Kidney (tissue), 14 donors: ENCODE data around the gene TCAF2. TPM values are rescaled to one million over a fixed set of nuclear protein-coding genes. Genes with fewer than 3 reads are reported as not detected.
"Not testable (repeated sequence)": the region's sequence is repeated elsewhere in the genome, so short reads cannot be mapped to it uniquely, and the experiment has no call there.

ENCODE experiments used
- DNase-seq, 5 donors: peaks; one replicate each; pipeline ENCODE4 v3.0.0-alpha.2; 2013 to 2020
- FAIRE-seq: peaks from 2 replicates; lab custom pipeline; 2012; peaks lifted over from hg19 to GRCh38; lab: Jason Lieb, UNC
- H3K27ac ChIP-seq, 2 donors: one replicate each; pipeline ENCODE4 v1.7.0; 2013; ENCODE audit warnings: low read depth in 2 of 2, low read length in 2 of 2, inconsistent platforms in 1 of 2
- H3K27me3 ChIP-seq: one replicate; pipeline ENCODE4 v1.7.1; 2013; ENCODE audit warnings: low read length, inconsistent platforms; ENCODE audit not compliant: control insufficient read depth, insufficient read depth
- H3K36me3 ChIP-seq, 3 donors: one replicate each; pipeline versions ENCODE4 v1.7.0 to v1.7.1; 2013; ENCODE audit warnings: low read length in 3 of 3, control low read depth in 1 of 3, inconsistent platforms in 1 of 3; ENCODE audit not compliant: insufficient read depth in 3 of 3, control insufficient read depth in 2 of 3
- H3K4me1 ChIP-seq, 3 donors: one replicate each; pipeline versions ENCODE4 v1.7.0 to v1.7.1; 2013; ENCODE audit warnings: low read length in 3 of 3, inconsistent platforms in 1 of 3, low read depth in 1 of 3; ENCODE audit not compliant: control insufficient read depth in 2 of 3, insufficient read depth in 2 of 3
- H3K4me3 ChIP-seq, 3 donors: one replicate each; pipeline versions ENCODE4 v1.7.0 to v1.8.1; 2013; ENCODE audit warnings: low read length in 3 of 3, control low read depth in 1 of 3, inconsistent platforms in 1 of 3
- H3K9ac ChIP-seq, 3 donors: one replicate each; pipeline versions ENCODE4 v1.7.0 to v1.7.1; 2013; ENCODE audit warnings: low read length in 3 of 3, control low read depth in 1 of 3, inconsistent platforms in 1 of 3
- H3K9me3 ChIP-seq, 3 donors: one replicate each; pipeline versions ENCODE4 v1.7.0 to v1.7.1; 2013; ENCODE audit warnings: low read length in 3 of 3, control low read depth in 1 of 3, inconsistent platforms in 1 of 3; ENCODE audit not compliant: control insufficient read depth in 2 of 3, insufficient read depth in 1 of 3
- intact Hi-C: fragments of 100-400 bp; cut with DNase I; formaldehyde crosslinking; loops from one replicate; pipeline ENCODE4 v1.11.1; 2022
- polyA plus RNA-seq: library from polyadenylated mRNA; stranded (reverse); fragments of 350-450 nt; fragmentation: Illumina TruSeq; extraction: RNeasy Lipid Tissue Mini Kit (QIAGEN cat#74804); gene quantifications from one replicate; pipeline ENCODE4 v1.2.3, GENCODE V29; 2014; ENCODE audit warnings: low read depth, low replicate concordance; ENCODE audit not compliant: insufficient read depth
- total RNA-seq: library from RNA; stranded (reverse); fragmentation: NEBNext Ultra II Directional; extraction: Animal tissue kit (Norgen Biotek cat#: 25700); gene quantifications from one replicate; pipeline ENCODE4 v1.2.1, GENCODE V29; 2021
- TF ChIP-seq, protein P1 (sequence below): IDR thresholded peaks from 3 replicates; pipeline ENCODE4 v1.5.1; 2012; ENCODE audit warnings: mild to moderate bottlenecking, moderate library complexity, borderline replicate concordance; ENCODE audit not compliant: insufficient read depth; ENCODE audit errors: extremely low read depth
- donor health status: control.
- donor health status: control.
- donor health status: control.
- donor health status: control.
- donor health status: control.
- donor health status: DM: yes; HTN: yes; CAD: no.
- donor health status: Normal renal cell carcinoma (clear cell type).

Gene TCAF2
- total and polyA plus RNA-seq, 2 donors from 2014 or later: 1.3 to 4.2 TPM

DNA sequence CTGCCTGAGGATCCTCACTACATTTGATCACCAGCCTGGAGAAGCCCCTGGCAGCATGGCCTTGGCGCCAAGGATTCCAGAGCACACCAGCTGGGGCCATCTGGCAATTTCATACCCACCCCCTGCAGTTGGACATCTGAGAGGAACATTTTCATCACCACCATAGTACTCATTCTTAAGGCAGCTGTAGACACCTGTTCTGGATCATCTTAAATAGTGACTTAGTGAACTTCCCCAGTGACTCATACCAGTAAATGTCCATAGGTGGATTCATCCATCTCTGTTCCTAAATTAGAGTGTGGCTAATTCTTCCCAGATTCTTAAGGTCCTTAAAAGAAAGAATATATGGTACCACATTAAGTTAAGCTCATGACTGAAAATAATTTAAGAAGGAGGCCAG, 3.6 kb upstream of the TCAF2 start:
- H3K27ac ChIP-seq, H3K4me1 ChIP-seq, H3K9ac ChIP-seq, H3K9me3 ChIP-seq, DNase-seq, H3K27me3 ChIP-seq, H3K36me3 ChIP-seq, FAIRE-seq, intact Hi-C loops, H3K4me3 ChIP-seq: not testable (repeated sequence)

GRCh38 chr7:143620058-143620457, 716 bp upstream of the TCAF2 start:
- H3K4me3 ChIP-seq, H3K36me3 ChIP-seq, H3K9me3 ChIP-seq, H3K4me1 ChIP-seq, H3K27ac ChIP-seq, DNase-seq, FAIRE-seq, H3K9ac ChIP-seq, H3K27me3 ChIP-seq, intact Hi-C loops: not testable (repeated sequence)
- TF ChIP-seq, protein P1, sequence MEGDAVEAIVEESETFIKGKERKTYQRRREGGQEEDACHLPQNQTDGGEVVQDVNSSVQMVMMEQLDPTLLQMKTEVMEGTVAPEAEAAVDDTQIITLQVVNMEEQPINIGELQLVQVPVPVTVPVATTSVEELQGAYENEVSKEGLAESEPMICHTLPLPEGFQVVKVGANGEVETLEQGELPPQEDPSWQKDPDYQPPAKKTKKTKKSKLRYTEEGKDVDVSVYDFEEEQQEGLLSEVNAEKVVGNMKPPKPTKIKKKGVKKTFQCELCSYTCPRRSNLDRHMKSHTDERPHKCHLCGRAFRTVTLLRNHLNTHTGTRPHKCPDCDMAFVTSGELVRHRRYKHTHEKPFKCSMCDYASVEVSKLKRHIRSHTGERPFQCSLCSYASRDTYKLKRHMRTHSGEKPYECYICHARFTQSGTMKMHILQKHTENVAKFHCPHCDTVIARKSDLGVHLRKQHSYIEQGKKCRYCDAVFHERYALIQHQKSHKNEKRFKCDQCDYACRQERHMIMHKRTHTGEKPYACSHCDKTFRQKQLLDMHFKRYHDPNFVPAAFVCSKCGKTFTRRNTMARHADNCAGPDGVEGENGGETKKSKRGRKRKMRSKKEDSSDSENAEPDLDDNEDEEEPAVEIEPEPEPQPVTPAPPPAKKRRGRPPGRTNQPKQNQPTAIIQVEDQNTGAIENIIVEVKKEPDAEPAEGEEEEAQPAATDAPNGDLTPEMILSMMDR: peak; percentile 37

DNA sequence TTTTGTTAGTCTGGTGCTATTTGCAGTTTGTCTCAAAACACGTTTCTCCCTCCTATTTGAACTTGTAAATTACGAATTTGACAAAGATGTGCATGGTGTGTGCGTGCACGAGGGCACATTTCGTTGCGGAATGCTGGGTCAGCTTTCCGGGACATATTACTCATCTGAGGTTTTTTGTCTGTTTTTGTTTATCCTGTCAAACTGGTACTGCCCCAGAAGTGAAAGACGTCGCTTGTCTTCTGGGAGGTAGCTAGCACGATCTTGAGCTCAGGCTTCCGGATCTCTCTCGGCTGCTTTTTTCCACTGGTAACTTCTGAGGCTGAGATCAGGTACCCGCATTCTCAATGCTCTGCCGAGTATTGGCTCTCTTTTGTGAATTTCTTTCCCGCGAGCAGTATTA, 401 bp downstream of the TCAF2 start:
- H3K4me1 ChIP-seq, H3K27me3 ChIP-seq, FAIRE-seq, H3K36me3 ChIP-seq, H3K27ac ChIP-seq, intact Hi-C loops, H3K4me3 ChIP-seq, DNase-seq, H3K9ac ChIP-seq, H3K9me3 ChIP-seq: not testable (repeated sequence)

DNA sequence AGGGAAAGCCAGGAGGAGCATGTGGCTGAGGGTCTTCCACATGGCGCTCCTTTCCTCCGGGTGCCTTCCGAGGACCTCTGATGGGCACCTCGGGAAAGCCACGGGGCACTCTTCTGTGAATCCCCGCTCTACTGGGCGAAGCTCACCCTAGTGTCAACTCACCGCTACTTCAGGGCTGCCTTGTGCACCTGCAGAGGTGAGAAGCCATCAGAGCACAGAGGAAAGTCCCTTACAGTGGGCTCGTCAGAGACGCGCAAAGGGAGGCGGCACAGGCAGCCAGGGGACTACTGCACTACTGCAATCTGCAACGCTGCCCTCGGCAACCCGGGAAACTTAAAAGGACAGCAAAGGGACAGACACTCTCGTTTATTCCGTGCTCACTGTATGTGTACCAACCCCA, 1.4 kb downstream of the TCAF2 start:
- H3K4me3 ChIP-seq, H3K27ac ChIP-seq, H3K36me3 ChIP-seq, H3K9me3 ChIP-seq, H3K4me1 ChIP-seq, DNase-seq, H3K9ac ChIP-seq, H3K27me3 ChIP-seq, FAIRE-seq, intact Hi-C loops: not testable (repeated sequence)

DNA sequence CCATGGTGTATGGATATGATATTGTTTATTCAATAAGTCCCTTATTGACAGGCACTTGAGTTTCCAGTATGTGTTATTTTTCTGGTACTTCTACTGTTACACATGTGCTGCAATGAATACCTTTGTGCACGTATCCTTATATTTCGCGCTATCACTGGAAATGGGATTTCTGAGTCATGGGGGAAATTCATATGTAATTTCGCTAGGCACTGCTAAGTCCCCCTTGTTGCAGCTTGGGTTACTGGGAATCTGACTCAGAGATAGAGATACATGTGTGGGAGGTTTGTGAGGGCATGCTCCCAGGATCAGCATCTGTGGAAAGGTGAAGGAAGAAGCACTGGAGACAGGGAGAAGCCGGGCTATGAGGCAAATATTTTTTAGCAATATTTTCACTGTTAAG, 9.9 kb downstream of the TCAF2 start:
- H3K27ac ChIP-seq, FAIRE-seq, intact Hi-C loops, DNase-seq, H3K4me1 ChIP-seq, H3K9ac ChIP-seq, H3K36me3 ChIP-seq, H3K4me3 ChIP-seq, H3K27me3 ChIP-seq, H3K9me3 ChIP-seq: not testable (repeated sequence)

DNA sequence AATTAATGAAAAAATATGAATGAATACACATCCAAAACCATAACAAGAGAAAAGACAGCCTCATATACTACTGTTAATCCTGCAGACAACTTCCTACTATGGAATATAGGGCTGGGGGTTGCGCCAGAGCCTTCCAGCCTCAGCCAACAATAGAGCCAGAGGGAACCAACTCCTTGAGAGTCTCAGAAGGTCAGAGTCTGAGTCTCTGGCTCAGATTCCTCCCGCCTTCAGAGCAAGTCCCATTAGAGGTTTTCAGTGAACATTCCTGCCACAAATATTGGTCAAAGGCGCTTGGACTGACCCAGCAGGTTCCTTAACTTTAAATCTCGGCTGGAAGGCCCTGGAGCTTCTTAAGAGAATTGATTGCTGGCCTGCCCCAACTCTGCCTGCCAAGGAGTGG, 11.7 kb downstream of the TCAF2 start:
- H3K9me3 ChIP-seq, H3K27ac ChIP-seq, H3K4me1 ChIP-seq, FAIRE-seq, H3K27me3 ChIP-seq, DNase-seq, H3K36me3 ChIP-seq, H3K4me3 ChIP-seq, H3K9ac ChIP-seq, intact Hi-C loops: not testable (repeated sequence)

- H3K27ac ChIP-seq, H3K36me3 ChIP-seq, H3K4me1 ChIP-seq, FAIRE-seq, H3K4me3 ChIP-seq, intact Hi-C loops, H3K27me3 ChIP-seq, DNase-seq, H3K9ac ChIP-seq, H3K9me3 ChIP-seq: not testable (repeated sequence)
These were observed 12.3 kb downstream of the TCAF2 start for GRCh38 chr7:143633013-143633618.
